Measurements from ENCODE around the gene SEMA7A.

DNA sequence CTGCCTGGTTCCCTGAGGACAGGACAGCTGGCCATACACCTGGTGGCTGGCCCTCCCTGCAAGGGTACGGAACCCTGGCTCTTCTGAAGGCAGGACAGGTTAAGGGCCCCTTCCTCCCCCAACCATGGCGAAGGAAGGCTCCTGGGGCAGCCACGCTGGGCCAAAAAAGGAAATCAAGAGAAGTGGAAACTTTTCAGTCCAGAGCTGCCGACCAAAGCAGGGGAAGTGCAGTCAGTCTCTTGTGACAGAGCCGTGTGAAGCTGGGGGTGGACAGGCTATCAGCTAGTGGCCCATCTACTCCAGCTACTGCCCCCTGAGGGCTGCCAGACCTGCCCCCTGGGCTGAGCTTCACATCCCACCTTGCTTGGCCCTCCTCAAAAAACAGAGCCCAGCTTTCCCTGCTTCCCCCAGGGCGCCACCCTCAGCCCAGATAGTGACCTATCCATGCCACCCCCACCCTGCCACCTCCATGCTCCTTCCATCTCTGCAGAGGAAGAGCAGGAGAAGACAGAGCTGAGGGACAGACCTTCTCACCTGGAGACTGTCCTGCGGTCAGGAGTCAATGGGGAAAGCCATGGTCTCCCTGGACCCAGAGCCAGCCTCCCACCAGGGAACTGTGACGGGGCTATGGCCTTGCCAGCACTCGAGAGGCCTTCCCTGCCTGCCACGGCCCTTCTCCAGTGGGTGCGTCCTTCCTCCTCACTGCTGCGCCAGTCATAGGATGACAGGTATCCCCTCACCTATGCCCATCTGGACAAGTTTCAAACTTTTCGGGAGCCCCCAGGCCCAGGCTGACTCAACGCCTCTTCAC, 4.6 kb downstream of the SEMA7A start:
- TF ChIP-seq POLR2AphosphoS5 (IDR thresholded peaks at IDR 0.05; ENCODE audit: low read depth, low read length) (no peak), TAF1 (IDR thresholded peaks at IDR 0.05; ENCODE audit: borderline replicate concordance, insufficient read depth, low read length) (no peak), SIN3A (IDR thresholded peaks at IDR 0.05; ENCODE audit: borderline replicate concordance, insufficient read depth, low read length) (no peak)
- TF ChIP-seq, protein P1, sequence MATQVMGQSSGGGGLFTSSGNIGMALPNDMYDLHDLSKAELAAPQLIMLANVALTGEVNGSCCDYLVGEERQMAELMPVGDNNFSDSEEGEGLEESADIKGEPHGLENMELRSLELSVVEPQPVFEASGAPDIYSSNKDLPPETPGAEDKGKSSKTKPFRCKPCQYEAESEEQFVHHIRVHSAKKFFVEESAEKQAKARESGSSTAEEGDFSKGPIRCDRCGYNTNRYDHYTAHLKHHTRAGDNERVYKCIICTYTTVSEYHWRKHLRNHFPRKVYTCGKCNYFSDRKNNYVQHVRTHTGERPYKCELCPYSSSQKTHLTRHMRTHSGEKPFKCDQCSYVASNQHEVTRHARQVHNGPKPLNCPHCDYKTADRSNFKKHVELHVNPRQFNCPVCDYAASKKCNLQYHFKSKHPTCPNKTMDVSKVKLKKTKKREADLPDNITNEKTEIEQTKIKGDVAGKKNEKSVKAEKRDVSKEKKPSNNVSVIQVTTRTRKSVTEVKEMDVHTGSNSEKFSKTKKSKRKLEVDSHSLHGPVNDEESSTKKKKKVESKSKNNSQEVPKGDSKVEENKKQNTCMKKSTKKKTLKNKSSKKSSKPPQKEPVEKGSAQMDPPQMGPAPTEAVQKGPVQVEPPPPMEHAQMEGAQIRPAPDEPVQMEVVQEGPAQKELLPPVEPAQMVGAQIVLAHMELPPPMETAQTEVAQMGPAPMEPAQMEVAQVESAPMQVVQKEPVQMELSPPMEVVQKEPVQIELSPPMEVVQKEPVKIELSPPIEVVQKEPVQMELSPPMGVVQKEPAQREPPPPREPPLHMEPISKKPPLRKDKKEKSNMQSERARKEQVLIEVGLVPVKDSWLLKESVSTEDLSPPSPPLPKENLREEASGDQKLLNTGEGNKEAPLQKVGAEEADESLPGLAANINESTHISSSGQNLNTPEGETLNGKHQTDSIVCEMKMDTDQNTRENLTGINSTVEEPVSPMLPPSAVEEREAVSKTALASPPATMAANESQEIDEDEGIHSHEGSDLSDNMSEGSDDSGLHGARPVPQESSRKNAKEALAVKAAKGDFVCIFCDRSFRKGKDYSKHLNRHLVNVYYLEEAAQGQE (IDR thresholded peaks at IDR 0.05; ENCODE audit: insufficient read depth in 1 of 2, low read depth in 2 of 2, low read length in 2 of 2): no peak
